ENCODE results near the gene RNF223.

GRCh38 chr1:1024149-1024770 is 49.8 kb downstream of the RNF223 start:
- TF ChIP-seq CTCF (IDR thresholded peaks at IDR 0.05 in 8 of 11, conservative IDR thresholded peaks at IDR 0.05 in 3 of 11), result no peak
- TF ChIP-seq POLR2A (IDR thresholded peaks at IDR 0.05), result no peak

Data from spleen (tissue), 7 donors.